GM21723 (cell line): Measurements from ENCODE around the gene PCDH10.
A peak's percentile ranks its signal among the peaks of the same experiment; 100 is the strongest.

ENCODE experiments used
- ATAC-seq: cut with Tn5 transposase; IDR thresholded peaks from one replicate; pipeline ENCODE4 v1.9.1; 2021; ENCODE audit warnings: mild to moderate bottlenecking, moderate library complexity; ENCODE audit not compliant: unreplicated experiment

The PCDH10 gene, protein sequence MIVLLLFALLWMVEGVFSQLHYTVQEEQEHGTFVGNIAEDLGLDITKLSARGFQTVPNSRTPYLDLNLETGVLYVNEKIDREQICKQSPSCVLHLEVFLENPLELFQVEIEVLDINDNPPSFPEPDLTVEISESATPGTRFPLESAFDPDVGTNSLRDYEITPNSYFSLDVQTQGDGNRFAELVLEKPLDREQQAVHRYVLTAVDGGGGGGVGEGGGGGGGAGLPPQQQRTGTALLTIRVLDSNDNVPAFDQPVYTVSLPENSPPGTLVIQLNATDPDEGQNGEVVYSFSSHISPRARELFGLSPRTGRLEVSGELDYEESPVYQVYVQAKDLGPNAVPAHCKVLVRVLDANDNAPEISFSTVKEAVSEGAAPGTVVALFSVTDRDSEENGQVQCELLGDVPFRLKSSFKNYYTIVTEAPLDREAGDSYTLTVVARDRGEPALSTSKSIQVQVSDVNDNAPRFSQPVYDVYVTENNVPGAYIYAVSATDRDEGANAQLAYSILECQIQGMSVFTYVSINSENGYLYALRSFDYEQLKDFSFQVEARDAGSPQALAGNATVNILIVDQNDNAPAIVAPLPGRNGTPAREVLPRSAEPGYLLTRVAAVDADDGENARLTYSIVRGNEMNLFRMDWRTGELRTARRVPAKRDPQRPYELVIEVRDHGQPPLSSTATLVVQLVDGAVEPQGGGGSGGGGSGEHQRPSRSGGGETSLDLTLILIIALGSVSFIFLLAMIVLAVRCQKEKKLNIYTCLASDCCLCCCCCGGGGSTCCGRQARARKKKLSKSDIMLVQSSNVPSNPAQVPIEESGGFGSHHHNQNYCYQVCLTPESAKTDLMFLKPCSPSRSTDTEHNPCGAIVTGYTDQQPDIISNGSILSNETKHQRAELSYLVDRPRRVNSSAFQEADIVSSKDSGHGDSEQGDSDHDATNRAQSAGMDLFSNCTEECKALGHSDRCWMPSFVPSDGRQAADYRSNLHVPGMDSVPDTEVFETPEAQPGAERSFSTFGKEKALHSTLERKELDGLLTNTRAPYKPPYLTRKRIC

DNA sequence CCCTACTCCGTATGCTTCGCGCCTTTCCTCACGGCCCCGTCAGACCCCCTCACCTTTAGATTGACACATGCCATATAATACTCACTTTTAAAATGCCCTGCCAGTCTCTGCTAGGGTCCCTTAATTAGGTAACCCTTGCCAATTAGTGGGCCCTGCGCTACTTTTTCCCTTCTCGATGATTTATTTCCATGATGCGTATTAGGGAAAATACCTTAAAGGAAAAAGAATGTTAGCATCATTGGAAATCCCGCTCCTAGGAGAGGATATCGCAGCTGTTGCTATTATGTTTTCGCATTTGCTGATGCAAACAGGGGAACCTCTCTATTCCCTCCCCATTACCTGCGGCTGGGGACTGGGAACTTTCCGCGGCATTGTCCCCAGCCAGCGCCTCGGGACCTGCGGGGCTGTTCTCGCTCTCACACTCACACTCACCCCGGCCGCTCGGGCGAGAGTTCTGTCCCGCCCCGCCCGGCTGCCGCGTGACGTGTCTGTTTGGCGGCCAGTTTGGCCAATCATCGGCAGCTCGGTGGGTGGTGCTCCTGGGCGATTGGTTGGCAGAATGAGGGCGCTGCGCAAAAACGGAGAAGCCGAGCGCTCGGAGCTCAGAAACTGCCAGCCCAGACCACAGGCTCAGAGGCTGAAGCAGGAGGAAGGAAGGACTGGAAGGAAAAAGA lies at the start of gene PCDH10:
PCDH10 (plus strand) TSS at position 605 of the 674 bp plus-strand sequence. CDS start 847 bp downstream, outside the sequence.
- no peak for ATAC-seq

DNA sequence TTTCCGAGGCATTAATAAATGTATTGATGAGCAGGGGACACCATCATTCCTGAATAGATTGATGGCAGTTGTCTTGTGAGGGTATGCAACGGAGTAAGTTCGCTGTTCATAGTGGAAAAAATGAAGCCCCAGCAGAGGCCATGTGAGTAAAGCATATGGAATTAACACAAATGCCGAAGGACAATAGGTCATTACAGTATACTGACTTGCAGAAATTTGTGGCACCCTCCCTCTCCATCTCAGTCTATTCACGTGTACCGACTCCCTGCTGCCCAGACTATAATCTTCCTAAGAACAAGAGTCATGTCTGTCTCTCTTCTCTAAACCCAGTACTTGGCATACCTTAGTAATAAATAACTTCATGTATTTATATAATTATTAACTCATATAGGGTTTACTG lies 47.1 kb upstream of the PCDH10 start:
- no peak for ATAC-seq

DNA sequence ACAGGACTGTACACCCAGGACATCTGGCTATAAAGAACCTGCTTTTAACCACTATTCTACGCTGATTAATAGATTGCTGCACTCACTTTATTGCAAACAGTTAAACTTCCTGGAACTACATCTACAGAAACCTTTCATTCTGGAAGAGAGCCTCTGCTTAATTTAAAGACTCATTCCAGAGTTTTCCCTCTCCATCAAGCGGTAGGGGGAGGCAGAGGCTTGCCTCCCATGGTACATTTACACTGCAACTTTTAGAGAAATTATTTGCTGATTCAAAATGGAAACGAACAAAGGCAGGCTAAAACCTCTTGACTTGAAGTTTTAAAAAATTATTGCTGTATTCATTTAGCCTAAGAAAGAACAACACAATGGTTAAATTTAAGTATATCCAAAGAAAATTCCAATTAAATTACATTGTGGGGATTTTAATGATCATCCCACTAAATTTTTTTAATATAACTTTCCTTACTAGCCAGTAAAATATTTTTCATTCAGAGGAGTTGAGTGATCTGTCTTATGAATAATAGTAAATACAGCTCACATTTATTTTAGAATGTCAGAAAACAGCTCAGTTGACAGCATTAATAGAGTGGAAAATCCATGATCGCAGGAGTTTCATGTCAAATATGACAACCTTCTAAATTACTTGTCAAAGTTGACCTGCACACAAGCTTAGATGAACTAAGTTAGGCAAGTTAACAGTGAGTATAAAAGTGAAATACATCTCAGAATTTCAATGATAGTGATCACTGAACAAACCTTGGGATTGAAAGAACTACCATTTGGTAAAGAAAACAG lies 46.3 kb upstream of the PCDH10 start:
- no peak for ATAC-seq

DNA sequence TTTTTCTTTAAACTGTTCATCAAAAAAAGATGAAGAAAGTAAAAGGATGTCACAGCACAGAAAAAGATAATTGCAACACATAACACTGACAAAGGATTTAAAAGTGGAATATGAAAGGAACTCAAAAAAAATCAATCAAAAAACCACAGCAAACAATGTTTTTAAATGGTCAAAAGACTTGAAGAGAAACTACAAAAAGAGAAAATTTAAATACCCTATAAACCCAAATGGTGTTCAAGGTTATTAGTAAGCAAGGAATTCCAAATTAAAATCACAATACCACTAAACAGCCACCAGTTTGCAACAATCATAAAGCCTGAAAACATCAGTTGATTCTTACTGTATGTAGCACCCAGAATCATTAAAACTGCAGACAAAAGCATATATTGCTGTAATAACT lies 36.5 kb upstream of the PCDH10 start:
- no peak for ATAC-seq

DNA sequence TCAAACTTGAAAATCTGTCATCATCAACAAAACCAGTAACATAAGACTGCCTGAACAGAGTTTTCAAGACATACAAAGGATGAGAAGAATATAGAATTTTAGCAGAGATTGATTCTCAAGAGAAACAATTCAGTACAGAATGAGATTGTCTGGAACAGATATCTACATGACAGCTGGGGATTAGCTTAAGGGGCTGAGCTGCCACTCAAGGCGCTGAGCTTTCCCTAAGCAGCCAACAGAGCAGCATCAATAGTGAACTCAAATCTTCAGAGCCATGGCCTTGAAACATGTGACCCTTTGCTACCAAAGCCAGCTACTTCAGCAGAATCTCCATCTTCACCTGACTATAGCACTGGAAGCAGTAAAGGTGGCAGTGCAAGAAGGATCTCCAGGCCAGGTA lies 24.3 kb upstream of the PCDH10 start:
- no peak for ATAC-seq

DNA sequence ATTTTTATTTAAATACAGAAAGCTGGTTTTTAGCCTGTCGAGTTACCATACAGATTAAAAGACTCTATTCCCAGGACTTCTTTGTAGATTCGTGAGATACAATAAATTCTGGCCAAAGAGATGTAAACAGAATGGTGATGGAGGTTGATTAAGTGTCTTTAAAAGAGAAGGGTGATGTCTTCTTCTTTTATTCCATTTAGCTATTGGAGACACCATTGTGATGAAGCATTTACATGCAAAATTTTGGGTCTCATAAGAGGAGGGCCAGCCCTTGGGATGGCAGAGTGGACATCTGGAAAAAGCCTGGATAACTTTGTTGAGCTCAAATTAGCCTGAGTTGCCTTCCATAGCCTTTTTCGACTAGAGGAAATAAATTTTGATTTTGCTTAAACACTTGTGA lies 21.6 kb upstream of the PCDH10 start:
- no peak for ATAC-seq

DNA sequence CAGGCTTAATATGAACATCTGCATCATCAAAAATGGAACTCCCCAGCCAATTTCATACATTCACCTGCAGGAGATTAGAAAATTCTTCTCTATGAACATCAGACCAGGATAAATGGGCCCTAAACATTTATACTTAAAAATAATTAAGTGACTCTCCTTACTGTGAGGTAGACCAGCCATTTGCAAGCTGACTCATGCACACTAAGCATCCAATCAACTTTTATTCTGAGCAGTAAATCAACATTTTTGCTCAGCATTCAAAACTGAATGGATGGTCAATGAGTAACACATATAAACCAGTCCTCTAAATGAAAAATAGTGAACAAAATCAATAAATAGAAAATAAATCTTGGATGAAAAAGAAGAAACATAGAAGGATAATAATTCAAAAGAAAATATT lies 19.9 kb upstream of the PCDH10 start:
- no peak for ATAC-seq

DNA sequence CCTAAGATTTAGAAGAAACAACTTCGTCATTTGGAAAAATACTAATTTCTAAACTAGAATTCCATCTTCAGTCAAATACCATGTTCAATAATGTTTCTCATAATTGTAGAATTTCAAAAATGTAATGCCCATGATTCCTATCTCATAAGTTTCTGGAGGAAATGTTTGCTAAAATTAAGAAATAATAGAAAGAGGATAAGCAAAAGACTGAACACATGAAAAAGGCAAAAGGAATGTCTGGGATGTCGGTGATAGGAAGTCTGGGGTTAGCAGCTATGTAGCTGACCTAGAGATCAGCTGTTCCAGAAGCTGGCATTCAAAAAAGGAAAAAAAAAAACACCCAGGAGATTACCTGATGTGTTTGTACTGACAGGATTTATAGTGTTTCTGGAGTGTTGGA lies 18.9 kb upstream of the PCDH10 start:
- no peak for ATAC-seq

DNA sequence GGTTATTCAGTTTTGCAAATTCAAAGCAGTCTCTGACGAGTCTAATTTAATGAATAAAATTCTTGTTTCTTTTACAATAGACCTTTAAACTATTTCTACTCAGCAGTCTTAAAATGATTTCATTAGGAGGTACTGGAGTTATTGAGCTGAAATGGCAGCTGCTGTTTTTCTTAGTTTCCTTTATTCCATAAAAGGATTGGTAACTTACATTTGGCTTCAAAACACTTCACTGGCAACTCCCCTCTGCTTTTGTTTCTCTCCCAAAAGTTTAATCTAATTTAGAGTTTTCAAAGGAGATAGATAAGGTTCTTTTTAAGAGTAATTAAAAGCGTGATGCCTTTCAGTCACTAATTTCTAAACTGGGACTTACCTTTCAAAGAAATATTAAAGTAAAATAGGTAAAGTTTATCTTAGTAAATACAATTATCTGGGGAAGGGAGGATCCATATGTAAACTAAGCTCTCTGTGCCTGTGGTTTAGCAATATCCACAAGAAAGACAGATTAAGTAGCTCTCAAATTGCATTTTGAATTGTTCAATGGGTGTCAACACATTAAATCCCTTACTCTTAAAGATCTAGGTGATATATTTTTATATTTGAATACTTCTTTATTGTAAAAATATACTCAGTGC lies 17.1 kb upstream of the PCDH10 start:
- no peak for ATAC-seq

DNA sequence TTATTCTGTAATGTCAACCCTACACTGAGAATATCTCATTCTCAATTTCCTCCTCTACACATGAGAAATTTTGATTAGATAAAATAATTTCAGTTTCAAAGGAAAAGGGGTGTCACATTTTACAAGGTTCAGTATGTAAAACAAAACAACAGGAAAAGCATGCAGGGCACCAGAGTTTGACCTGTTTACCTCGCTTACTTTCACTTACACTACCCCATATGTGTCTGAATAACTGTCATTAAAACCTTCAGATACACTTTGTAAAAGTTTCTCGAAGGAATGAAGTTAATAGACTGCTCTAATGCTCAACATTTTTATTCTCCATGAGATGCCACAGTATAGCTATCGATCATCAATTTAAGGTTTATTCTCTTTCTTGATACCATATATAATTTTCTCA lies 12.3 kb upstream of the PCDH10 start:
- no peak for ATAC-seq

DNA sequence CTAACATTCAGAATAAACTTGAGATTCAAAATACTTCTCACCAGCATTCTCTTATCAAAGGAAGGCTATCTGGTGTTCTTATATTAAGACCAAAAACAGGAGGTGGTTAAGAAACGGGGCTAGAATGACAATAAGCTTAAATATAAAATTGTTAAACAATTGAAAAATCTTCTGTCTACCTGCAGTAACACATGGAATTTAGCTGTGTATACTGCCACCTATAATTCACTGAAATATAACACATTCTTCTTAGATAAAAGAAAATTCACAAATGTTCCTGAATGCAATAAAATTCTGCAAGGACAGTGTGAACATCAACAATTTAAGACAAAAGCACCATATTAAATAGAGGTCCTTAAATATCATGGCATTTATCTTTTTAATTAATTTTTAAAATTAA lies 11.5 kb upstream of the PCDH10 start:
- ATAC-seq: no peak

DNA sequence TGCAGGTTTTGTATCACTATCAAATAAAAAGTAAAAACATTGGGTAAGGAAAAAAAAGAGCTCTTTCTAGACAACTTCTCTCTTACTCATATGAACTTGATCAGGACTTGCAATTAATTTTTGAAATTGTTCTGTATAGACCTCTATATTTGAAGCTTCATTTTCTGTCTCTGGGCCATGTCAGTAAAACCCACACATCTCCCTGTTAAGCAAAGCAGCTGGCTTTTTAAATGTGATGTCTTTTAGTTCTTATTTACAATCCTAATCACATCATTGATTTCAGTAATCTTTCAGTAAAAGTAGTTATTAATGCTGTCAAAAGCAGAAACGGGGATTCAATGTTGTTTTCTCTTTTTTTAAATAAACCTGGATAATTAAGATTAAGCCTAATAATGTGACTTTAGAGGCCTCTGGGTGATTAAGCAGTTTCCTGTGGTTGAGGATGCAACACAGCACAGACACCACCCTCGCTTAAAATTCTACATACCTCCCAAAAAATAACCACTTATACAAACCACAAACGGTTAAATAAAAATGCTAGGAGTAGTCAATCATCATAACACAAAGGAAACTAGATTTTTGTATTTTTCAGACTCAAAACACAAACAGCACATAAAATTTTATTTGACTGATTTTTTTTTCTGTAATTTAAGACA lies 5.2 kb upstream of the PCDH10 start:
- ATAC-seq: no peak

DNA sequence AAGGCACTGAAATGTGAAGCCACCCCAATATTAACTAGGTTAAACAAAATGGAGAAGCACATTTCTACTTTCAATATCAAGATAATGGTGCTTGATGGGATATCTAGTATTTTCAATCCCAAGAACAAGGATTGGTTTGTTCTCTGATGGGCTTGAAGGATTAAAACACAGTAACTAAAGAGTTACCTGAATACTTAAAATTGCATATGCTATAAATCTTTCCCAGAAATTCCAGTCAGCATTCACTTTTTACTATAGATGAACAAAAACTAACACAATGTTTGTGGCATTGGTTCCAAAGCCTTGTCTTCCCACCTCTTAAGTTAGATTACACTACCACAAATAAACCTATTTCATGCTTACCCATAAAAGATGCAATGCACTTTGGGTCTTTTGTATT lies 3.9 kb upstream of the PCDH10 start:
- ATAC-seq: no peak

DNA sequence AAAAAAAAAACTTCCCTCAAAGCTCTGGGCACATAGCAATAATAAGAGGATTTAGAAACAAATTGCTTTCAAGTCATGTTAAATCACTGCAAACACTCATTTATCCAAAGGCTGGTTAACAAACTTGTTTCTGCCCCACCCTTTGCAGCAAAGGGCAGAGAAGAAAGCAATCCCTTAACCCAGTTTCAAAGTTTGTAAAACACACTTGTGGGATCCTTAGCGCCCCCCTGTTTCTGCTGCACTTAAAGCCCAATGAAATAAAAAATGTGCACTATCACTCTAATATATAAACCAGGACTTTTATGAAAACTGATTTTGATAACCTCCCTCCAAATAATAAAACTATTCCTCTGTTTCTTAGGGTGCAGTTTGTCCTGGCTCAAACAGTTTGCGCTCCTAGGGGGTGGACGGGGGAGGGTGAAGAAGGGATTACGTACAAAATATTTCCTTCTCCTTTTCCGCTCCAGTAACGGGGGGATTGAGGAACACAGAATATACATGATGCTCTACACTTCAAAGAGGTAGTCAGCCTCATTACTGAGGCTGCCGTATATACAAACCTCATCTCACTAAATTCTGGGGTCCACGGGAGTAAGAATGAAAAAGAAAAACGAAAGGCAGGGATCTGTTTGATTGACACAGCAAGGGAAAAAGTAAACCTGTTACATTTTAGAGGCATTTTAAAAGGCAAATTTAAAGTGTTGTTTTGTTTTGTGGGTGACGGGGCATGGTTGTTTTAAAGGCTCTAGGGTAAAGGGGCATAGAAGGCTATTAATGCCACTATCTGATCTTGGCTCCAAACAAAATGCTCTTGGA lies 3.1 kb upstream of the PCDH10 start:
- no peak for ATAC-seq

DNA sequence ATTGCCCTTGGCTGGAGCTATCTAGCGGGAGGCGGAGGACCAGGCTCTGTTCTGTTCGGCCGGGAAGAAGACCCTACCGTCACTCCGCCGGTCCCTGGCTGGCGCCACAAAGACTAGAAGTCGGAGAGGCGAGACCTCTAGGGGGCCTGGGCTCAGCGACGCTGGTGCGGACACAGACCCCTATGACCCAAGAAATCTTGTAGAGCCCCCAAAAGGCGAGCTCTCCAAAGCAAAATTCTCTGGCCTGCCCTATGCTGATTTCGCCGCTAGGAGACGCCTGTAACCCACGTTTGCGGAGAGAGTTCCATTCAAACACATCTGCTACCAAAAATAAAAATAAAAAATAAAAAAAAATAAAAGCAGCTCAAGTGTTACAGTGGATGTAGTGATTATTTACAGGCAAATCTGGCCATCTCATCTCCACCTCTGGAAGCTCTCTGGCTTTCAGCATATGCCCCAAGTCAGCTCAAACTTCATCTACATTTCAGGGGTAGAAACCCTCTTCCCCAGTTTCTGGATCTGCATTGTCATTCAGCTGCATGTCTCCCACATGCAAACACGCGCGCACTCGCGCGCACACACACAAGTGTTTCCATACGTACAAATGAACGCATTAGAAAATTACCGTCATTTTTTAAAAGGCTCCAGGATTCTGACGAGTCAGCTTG lies 2.4 kb upstream of the PCDH10 start:
- ATAC-seq: peak; percentile 64

DNA sequence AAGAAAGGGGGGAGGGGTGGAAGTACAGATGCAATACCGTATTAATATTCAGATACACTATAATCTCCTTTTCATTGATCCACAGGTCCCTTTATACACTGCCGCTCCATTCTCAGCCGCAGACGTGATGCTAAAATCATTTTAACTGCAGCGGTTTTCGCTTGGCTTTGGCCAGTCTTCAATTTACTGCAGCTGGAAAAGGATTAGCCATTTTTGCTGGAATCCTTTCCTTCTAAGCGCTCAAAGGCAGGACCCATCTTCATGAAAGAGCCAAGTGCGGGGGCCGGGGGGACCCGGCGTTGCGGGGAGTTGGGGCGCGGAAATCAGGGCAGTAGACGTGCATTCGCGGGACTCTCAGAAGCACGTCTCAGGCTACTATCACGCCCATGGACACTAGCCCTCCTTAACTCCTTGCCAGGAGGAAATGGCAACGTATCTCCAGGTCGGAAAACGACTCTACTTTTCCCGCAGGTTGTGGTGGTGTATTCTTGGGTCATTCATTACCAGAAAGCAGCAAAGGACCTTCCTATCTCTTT lies 1.7 kb upstream of the PCDH10 start:
- ATAC-seq: no peak

DNA sequence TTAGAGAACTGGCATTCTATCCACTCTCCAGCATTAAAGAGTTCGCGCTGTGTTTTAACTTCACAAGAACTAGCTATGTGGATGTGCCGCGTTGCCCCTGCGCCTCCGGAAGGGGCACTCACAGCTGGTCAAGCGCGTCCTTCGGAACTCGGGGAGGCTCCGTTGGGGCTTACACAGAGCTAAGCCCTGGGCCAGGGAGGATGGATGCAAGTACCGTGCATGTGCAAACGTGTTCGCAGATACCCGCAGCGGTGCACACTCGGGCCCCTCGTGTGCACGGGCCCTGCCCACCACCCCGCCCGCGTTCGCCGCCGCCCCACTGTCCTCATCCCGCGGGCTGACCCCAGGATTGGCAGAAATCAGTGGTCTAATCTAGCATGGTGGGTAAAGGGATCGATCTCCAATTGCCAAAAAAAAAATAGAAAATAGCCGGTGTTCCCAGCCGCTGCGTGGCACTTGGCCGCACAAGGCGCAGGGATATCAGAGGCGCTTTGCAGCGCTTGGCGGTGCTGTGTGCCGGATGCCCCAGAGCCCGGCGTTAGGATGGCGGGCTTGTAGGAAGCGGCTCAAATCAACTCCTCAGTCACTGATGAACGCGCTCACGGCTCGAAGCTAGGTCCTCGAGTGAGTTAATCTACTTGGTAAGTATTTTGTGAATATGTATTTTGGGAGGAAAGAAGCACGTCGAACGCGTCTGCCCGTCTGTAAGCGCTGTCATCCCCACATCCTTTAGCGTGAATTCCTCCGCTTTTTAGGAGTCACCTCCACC lies 989 bp upstream of the PCDH10 start:
- no peak for ATAC-seq
